ENCODE data around the gene USP8.

GRCh38 chr15:50487287-50487686 is 63.1 kb downstream of the USP8 start:
- TF ChIP-seq POLR2AphosphoS5 (IDR thresholded peaks at IDR 0.05; ENCODE audit: low read depth, low read length) (no peak), TAF1 (IDR thresholded peaks at IDR 0.05; ENCODE audit: borderline replicate concordance, insufficient read depth, low read length) (no peak), SIN3A (IDR thresholded peaks at IDR 0.05; ENCODE audit: borderline replicate concordance, insufficient read depth, low read length) (no peak), FOXP2 (optimal IDR thresholded peaks at IDR 0.05; ENCODE audit: borderline replicate concordance, extremely low read depth, extremely low read length, insufficient read depth) (no peak)
- TF ChIP-seq, protein P1, sequence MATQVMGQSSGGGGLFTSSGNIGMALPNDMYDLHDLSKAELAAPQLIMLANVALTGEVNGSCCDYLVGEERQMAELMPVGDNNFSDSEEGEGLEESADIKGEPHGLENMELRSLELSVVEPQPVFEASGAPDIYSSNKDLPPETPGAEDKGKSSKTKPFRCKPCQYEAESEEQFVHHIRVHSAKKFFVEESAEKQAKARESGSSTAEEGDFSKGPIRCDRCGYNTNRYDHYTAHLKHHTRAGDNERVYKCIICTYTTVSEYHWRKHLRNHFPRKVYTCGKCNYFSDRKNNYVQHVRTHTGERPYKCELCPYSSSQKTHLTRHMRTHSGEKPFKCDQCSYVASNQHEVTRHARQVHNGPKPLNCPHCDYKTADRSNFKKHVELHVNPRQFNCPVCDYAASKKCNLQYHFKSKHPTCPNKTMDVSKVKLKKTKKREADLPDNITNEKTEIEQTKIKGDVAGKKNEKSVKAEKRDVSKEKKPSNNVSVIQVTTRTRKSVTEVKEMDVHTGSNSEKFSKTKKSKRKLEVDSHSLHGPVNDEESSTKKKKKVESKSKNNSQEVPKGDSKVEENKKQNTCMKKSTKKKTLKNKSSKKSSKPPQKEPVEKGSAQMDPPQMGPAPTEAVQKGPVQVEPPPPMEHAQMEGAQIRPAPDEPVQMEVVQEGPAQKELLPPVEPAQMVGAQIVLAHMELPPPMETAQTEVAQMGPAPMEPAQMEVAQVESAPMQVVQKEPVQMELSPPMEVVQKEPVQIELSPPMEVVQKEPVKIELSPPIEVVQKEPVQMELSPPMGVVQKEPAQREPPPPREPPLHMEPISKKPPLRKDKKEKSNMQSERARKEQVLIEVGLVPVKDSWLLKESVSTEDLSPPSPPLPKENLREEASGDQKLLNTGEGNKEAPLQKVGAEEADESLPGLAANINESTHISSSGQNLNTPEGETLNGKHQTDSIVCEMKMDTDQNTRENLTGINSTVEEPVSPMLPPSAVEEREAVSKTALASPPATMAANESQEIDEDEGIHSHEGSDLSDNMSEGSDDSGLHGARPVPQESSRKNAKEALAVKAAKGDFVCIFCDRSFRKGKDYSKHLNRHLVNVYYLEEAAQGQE (IDR thresholded peaks at IDR 0.05; ENCODE audit: insufficient read depth in 1 of 2, low read depth in 2 of 2, low read length in 2 of 2), result no peak

Data from PFSK-1 (cell line).